ELF-1 (cell line): ENCODE results near the gene CST1.
"Not testable (repeated sequence)": the region's sequence is repeated elsewhere in the genome, so short reads cannot be mapped to it uniquely, and the experiment has no call there.

Source experiments
- DNase-seq: peaks from one replicate; pipeline ENCODE4 v3.0.0-alpha.2; 2016; ENCODE audit warnings: low read depth, low spot score

CST1 gene

GRCh38 chr20:23755131-23755611 is 4.4 kb upstream of the CST1 start:
- DNase-seq, result peak; percentile 33

GRCh38 chr20:23754731-23755130 is 4.0 kb upstream of the CST1 start:
- no peak for DNase-seq

GRCh38 chr20:23753589-23753988 is 2.9 kb upstream of the CST1 start:
- DNase-seq, result no peak

GRCh38 chr20:23753194-23753548 is 2.4 kb upstream of the CST1 start:
- no peak for DNase-seq

GRCh38 chr20:23752481-23753193 is 1.9 kb upstream of the CST1 start:
- no peak for DNase-seq

GRCh38 chr20:23752019-23752418 is 1.3 kb upstream of the CST1 start:
- DNase-seq, result no peak

- no peak for DNase-seq
These were observed 989 bp downstream of the CST1 start for GRCh38 chr20:23749746-23750145.

GRCh38 chr20:23748975-23749374 is 1.8 kb downstream of the CST1 start:
- DNase-seq, result not testable (repeated sequence)

- DNase-seq, result not testable (repeated sequence)
These were observed 3.2 kb downstream of the CST1 start for GRCh38 chr20:23747551-23747950.

- not testable (repeated sequence) for DNase-seq
These were observed 3.6 kb downstream of the CST1 start for GRCh38 chr20:23747092-23747491.

- no peak for DNase-seq
These were observed 4.4 kb downstream of the CST1 start for GRCh38 chr20:23746321-23746720.

GRCh38 chr20:23745247-23745646 is 5.5 kb downstream of the CST1 start:
- no peak for DNase-seq

GRCh38 chr20:23744817-23745216 is 5.9 kb downstream of the CST1 start:
- no peak for DNase-seq

- not testable (repeated sequence) for DNase-seq
These were observed 15.3 kb downstream of the CST1 start for GRCh38 chr20:23735391-23735790.

- not testable (repeated sequence) for DNase-seq
These were observed 15.8 kb downstream of the CST1 start for GRCh38 chr20:23734949-23735348.

- not testable (repeated sequence) for DNase-seq
These were observed 16.3 kb downstream of the CST1 start for GRCh38 chr20:23734440-23734839.

- DNase-seq, result no peak
These were observed 23.7 kb downstream of the CST1 start for GRCh38 chr20:23727016-23727415.

GRCh38 chr20:23725102-23725501 is 25.6 kb downstream of the CST1 start:
- no peak for DNase-seq

GRCh38 chr20:23723659-23724307 is 27.0 kb downstream of the CST1 start:
- DNase-seq, result peak; percentile 57

GRCh38 chr20:23722851-23723250 is 27.9 kb downstream of the CST1 start:
- DNase-seq, result peak; percentile 23

GRCh38 chr20:23721962-23722361 is 28.8 kb downstream of the CST1 start:
- no peak for DNase-seq

GRCh38 chr20:23719351-23719750 is 31.4 kb downstream of the CST1 start:
- DNase-seq, result not testable (repeated sequence)

GRCh38 chr20:23711778-23712177 is 39.0 kb downstream of the CST1 start:
- DNase-seq, result not testable (repeated sequence)
